GM21619 (cell line): Measurements from ENCODE around the gene ITGAX.
A peak's percentile ranks its signal among the peaks of the same experiment; 100 is the strongest.
"Not testable (repeated sequence)": the region's sequence is repeated elsewhere in the genome, so short reads cannot be mapped to it uniquely, and the experiment has no call there.

Experiments
- ATAC-seq: cut with Tn5 transposase; IDR thresholded peaks from one replicate; pipeline ENCODE4 v1.9.1; 2021; ENCODE audit not compliant: unreplicated experiment

Gene ITGAX

GRCh38 chr16:31354394-31355291 lies at the start of gene ITGAX:
Gene ITGAX (plus strand): TSS chr16:31355176. CDS start chr16:31355255, 79 bp downstream.
- ATAC-seq: peak; percentile 75

- no peak for ATAC-seq
Observed at GRCh38 chr16:31305219-31305618, 49.8 kb upstream of the ITGAX start.

- ATAC-seq: not testable (repeated sequence)
Observed at GRCh38 chr16:31308381-31308780, 46.6 kb upstream of the ITGAX start.

GRCh38 chr16:31322500-31322899 lies 32.5 kb upstream of the ITGAX start:
- ATAC-seq: no peak

- no peak for ATAC-seq
Observed at GRCh38 chr16:31323959-31324629, 30.9 kb upstream of the ITGAX start.

- ATAC-seq: no peak
Observed at GRCh38 chr16:31325171-31325570, 29.8 kb upstream of the ITGAX start.

- ATAC-seq: no peak
Observed at GRCh38 chr16:31327646-31328225, 27.2 kb upstream of the ITGAX start.

GRCh38 chr16:31328322-31329052 lies 26.5 kb upstream of the ITGAX start:
- ATAC-seq: no peak

GRCh38 chr16:31329671-31330552 lies 25.1 kb upstream of the ITGAX start:
- ATAC-seq: no peak

GRCh38 chr16:31330553-31330890 lies 24.5 kb upstream of the ITGAX start:
- ATAC-seq: no peak

- ATAC-seq: no peak
Observed at GRCh38 chr16:31331141-31331764, 23.7 kb upstream of the ITGAX start.

GRCh38 chr16:31331807-31332301 lies 23.1 kb upstream of the ITGAX start:
- ATAC-seq: no peak

GRCh38 chr16:31332544-31332943 lies 22.4 kb upstream of the ITGAX start:
- ATAC-seq: no peak

- ATAC-seq: peak; percentile 73
Observed at GRCh38 chr16:31333686-31334649, 21.0 kb upstream of the ITGAX start.

- ATAC-seq: no peak
Observed at GRCh38 chr16:31334934-31335333, 20.0 kb upstream of the ITGAX start.

- no peak for ATAC-seq
Observed at GRCh38 chr16:31335431-31335830, 19.5 kb upstream of the ITGAX start.

- not testable (repeated sequence) for ATAC-seq
Observed at GRCh38 chr16:31338166-31338685, 16.8 kb upstream of the ITGAX start.

GRCh38 chr16:31344712-31345111 lies 10.3 kb upstream of the ITGAX start:
- ATAC-seq: peak; percentile 80
